HG02970 (cell line): Measurements from ENCODE around the gene DECR2.

ENCODE experiments used
- ATAC-seq: cut with Tn5 transposase; IDR thresholded peaks from one replicate; pipeline ENCODE4 v1.9.1; 2021; ENCODE audit warnings: mild to moderate bottlenecking, moderate library complexity, moderate number of reproducible peaks; ENCODE audit not compliant: unreplicated experiment, low FRiP score

The DECR2 gene

DNA sequence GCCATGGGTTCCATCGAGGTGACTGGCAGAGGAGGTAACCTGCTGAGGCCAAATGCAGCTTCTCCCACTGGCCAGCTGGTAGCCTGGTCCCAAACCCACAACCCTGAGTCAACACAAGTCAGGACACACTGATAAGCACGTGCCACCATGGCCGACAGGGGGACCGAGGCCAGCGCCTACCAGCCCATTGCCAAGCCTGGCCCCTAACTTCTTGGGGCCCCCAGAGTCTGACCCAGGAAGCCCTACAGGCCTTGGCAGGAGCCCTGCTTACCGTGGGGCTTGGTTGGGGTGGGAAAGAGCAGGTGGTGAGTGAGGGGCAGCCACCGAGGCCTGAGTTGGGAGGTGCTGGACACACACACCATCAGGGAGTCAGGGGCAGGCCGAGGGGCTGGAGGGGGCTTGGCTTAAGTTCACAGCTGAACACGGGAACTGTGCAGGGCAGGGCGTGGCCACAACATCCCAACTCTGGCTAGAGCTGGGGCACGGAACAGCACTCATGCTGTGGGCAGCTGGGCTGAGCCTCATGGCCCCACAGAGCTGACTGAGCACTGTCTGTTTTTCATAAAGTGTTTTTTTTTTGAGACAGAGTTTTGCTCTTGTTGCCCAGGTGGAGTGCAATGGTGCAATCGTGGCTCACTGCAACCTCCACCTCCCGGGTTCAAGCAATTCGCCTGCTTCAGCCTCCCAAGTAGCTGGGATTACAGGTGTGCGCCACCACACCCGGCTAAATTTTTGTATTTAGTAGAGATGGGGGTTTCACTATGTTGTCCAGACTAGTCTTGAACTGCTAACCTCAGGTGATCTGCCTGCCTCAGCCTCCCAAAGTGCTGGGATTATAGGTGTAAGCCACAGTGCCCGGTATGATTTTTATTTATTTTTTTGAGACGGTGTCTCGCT is 36.8 kb upstream of the DECR2 start:
- ATAC-seq = no peak

DNA sequence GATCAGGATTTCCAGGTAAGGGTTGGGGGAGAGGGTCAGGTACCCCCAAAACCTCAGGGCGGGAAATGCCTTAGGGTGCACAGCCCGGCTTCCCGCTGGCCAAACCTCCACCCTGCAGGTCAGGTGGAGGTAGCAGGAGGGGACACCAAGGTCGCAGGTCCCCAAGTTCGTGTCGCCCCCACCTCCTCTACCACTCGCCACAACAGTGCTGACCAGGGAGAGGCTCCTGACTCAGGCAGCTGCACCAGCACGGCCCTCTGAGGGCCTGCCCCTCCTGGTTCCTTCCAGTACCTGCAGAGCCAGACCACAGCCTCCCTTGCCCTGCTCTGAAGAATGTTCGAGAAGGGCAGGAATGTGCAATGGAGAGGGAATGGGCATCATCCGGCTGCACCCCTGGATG is 35.2 kb upstream of the DECR2 start:
- ATAC-seq = no peak

DNA sequence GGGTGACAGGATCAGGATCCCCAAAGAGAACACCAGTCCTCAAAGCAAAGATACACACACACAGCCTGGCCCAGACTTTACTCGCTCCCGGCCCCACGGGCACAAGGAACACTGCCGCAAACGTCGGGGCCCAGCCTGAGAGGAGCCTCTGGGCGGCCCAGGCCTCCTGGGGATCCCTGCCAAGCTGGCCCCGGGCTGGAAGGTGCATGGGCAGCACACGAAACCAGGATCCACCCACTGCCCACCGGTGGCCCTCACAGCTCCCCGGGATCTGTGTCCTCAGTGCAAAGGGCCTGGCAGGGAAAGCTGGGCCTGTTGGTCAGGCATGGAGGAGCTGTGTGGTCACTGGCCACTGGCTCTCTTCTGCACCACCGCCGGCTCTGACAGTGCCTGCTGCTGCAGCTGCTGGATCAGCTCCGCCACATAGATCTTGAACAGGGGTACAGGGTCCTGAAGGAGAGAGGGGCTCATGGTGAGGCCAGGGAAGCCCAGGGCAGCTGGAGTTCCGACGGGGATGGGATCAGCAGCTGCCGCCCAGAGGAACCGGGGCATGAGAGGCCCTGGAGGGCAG is 34.3 kb upstream of the DECR2 start:
- no peak for ATAC-seq

DNA sequence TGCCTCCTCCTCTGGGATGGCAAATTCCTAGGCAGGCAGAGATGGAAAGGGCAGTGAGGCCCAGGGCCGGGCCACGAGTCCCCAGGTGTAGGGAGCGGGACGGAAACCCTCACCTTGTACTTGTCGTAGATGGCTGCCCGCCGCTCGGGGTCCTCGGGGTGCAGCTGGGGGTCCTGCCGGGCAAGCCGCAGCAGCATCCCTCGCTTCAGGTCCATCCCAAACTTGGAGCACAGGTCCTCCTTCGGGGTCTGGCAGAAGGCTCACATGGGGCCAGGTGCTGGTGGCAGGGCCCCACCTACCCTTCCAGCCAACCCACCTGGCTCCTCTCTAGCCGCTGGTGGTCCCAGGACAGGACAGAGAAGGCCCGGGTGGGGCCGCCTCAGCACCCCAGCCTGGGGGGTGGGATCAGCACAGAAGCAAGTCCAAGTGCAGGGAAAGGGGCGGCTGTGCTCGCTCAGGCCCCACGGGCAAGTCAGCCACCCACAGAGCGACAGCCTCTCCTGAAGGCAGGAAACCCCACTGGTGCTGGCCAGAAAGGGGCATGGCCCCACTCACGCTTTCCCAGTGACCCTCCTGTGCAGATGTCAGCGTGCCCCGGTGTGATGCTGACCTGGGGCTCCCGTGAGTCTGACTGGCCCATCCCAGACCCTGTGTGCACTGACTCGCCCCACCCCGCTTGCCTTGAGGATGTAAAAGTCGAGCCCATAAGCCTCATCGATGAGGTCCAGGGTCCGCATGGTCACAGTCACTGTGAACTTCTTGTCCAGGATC is 33.1 kb upstream of the DECR2 start:
- no peak for ATAC-seq

DNA sequence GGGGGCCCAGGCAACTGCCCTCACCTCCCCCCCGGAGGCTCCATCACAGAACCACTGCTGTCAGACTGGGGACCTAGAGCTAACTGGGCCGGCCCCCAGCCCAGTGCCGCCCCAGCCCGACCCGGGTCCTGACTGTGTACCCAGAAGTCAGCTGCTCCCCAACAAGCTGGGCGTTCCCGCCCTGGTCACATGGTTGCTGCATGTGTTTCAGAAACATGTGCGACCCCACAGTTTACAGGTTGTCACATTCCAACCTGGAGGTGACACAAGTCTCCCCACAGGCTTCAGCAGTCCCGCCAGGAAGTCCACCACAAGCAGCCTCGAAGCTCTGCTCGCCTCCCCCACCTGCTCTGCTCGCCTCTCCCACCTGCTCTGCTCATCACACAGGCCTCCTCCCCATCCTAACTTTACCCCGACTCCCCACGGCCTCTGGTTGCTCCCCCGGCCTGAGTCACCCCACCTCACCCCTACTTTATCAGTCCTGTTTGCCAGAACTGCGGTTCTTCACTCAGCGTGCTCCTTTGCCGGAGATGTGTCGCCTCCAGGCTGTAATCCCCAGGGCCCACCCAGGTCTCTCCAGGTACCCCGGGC is 32.3 kb upstream of the DECR2 start:
- ATAC-seq = no peak

DNA sequence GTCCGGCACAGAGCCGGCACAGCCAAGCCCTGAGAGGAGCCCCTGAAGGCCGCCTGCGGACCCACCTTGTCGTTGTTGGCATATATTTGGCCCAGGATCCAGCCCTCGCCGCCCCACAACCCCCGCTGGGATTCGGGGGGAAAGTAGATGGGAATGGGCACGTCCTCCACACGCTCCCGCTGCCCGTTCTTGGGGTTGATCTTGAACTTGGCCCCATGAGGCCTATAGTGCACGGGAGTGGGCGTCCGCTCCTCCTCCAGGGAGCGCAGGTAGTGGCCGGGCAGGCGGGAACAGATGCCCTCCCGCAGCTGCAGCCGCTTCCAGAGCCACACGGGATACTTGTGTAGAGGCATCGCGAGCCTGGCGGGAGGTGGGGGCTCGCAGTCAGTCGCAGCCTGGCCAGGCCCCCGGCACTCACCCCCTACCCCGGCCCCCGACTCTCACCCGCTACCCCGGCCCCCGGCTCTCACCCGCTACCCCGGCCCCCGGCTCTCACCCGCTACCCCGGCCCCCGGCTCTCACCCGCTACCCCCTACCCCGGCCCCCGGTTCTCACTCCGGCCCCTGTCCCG is 31.7 kb upstream of the DECR2 start:
- no peak for ATAC-seq

DNA sequence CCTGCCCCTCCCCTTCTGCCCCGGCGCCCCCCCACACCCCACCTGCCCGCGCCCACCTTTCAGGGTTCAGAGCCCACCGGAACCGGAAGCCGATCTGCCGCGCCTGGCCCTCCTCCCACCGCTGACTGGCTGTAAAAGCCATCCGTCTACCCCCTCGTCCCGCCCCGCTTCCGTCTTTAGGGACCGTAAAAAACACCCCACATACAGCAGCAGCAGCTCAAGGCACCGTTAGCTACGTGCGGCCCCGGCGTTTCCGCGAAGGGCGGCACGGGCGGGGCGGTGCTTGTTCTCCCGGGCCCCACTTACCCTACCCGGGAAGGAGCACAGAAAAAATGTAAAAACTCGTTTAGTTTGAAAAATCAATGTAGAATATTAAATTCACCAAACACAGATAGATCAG is 31.2 kb upstream of the DECR2 start, which contains the start of gene MRPL28:
TSS of gene MRPL28 (minus strand) at position 96 of the 400 bp plus-strand sequence. CDS start 320 bp downstream, outside the sequence.
- ATAC-seq = peak; percentile 61

DNA sequence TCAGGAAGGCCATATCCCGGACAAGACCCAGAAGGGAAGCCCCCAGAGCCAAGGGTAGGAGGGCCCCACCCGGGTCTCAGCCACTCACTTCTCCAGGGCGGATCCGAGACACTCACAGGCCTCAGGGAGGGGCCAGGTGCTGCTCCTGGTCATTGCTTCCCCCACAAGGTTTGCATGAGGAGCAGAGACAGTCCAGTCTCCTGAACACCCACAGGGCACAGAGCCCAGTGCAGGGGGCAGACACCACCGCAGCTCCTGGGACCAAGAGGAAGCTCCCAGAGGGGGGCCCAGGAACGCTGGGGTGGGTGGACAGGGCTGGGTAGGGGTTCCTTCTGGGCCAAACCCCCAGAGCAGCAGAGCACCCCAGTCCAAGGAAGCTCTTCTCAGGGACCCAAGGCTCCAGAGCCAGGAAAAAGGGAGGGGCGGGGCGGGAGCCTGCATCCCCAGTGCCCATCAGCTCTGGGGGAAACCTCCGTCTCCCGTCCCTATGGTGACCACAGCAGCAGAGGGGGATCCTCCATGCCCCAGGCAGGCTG is 30.6 kb upstream of the DECR2 start:
- ATAC-seq = no peak

GRCh38 chr16:371515-372301 is 30.0 kb upstream of the DECR2 start:
- ATAC-seq = no peak

GRCh38 chr16:372302-372983 is 29.2 kb upstream of the DECR2 start:
- ATAC-seq = no peak

DNA sequence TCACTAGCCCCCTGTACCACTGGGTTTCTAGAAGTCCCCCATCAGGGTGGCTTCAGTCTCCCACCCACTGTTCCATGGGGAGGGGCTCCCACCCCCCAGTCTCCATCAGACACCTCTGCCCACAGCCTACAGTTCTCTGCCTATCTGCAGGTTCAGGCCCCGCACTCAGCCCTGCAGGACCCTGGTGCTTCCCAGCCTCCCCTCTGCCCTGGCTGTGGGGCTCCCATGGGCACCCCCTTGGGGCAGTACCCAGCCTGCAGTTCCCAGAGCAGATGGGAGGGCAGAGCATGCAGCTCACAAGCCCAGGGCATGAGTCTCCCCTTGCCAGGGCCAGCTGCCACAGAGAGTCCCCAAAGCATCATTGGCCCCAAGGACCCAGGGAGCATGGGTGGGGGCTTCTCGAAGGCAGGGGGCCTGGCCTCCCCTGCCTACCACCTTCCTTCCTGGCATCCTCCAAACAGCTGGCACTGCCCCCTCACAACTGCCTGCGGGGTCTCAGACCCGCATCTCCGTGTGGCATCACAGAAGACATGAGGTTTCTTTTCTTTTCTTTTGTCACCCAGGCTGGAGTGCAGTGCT is 28.6 kb upstream of the DECR2 start:
- ATAC-seq = no peak

DNA sequence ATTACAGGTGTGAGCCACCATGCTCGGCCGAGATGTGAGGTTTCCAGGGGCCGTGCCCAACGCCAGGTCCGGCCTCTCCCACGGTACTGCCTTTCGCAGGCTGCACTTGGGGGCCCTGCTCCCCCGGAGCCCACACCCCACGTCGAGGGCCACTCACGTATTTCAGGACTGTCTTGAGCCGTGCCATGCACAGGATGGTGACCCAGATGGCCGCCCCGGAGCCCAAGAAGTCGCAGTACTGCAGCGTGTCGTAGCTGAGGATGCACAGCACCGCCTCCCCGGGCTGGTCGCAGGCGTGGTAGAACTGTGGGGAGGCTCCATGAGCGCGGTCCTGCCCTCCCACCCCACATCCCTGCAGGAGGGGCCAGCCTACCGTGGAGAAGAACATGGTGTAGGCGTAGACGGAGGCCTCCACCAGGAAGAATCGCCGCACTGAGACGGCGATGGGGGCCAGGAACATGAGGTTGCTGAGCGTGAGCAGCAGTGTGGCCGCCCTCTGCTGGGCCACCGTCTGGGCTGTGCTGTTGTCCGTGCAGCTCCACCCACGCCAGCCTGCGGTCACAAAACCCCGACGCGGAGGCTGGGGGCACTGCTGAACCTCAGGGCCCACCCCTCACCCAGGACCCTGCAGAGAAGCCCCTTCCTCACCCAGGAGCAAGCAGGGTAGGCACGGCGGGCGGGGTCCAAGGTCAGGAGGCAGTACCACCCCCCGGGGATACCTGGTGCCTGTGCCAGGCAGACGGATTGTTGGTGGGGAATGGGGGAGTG is 27.7 kb upstream of the DECR2 start:
- no peak for ATAC-seq

DNA sequence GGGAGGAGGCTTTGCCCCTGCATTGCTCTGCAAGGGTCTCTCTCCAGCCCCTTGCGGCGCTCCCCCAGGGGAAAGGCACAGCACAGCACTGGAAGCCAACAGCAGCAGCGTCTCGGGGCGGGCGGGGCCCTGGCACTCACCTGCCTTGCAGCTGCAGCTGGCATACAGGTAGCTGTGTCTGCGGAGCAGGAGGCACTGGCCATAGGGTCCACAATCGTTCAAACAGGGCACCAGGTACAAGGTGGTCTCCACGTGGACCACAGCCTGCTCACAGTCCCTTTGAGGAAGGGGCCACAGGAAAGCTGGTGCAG is 27.1 kb upstream of the DECR2 start:
- no peak for ATAC-seq

- ATAC-seq = no peak
Measured at GRCh38 chr16:375212-375611, 26.5 kb upstream of the DECR2 start.

- ATAC-seq = no peak
Measured at GRCh38 chr16:375927-376816, 25.5 kb upstream of the DECR2 start.

DNA sequence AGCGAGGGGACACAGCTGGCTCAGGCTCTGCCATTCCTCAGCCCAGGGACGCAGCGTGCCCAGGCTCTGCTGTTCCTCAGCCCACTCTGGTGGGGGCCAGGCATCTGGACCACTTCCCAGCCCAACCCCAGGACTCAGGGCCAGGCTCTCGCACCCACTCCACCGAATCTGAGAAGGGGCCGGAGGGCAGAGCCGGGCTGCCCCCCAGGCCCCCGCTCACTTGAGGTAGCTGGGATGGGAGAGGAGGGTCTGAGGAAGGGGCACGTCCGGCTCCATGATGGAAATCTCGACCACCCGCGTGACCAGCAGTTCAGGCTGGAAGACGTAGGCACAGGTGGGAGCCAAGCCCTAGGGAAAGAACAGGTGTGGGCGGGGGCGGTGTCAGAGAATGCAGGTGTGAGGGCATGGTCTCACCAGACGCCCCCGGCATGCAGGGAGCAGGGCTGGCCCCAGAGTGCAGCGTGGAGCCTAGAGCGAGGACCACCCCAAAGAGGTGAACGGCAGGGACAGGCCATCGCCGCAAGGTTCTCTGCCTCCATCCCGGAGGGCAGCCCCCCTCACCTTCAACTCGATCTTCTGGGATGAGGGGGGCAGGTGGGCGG is 24.8 kb upstream of the DECR2 start:
- no peak for ATAC-seq
